ENCODE results near the gene CPSF6.
"Not testable (repeated sequence)": the region's sequence is repeated elsewhere in the genome, so short reads cannot be mapped to it uniquely, and the experiment has no call there.

The CPSF6 gene, protein sequence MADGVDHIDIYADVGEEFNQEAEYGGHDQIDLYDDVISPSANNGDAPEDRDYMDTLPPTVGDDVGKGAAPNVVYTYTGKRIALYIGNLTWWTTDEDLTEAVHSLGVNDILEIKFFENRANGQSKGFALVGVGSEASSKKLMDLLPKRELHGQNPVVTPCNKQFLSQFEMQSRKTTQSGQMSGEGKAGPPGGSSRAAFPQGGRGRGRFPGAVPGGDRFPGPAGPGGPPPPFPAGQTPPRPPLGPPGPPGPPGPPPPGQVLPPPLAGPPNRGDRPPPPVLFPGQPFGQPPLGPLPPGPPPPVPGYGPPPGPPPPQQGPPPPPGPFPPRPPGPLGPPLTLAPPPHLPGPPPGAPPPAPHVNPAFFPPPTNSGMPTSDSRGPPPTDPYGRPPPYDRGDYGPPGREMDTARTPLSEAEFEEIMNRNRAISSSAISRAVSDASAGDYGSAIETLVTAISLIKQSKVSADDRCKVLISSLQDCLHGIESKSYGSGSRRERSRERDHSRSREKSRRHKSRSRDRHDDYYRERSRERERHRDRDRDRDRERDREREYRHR

GRCh38 chr12:69239352-69239921 is at the start of gene CPSF6:
Gene CPSF6 (plus strand): TSS chr12:69239569. CDS start chr12:69239647, 78 bp downstream.
- peak; percentile 96 for DNase-seq (ENCODE audit: low spot score)

DNA sequence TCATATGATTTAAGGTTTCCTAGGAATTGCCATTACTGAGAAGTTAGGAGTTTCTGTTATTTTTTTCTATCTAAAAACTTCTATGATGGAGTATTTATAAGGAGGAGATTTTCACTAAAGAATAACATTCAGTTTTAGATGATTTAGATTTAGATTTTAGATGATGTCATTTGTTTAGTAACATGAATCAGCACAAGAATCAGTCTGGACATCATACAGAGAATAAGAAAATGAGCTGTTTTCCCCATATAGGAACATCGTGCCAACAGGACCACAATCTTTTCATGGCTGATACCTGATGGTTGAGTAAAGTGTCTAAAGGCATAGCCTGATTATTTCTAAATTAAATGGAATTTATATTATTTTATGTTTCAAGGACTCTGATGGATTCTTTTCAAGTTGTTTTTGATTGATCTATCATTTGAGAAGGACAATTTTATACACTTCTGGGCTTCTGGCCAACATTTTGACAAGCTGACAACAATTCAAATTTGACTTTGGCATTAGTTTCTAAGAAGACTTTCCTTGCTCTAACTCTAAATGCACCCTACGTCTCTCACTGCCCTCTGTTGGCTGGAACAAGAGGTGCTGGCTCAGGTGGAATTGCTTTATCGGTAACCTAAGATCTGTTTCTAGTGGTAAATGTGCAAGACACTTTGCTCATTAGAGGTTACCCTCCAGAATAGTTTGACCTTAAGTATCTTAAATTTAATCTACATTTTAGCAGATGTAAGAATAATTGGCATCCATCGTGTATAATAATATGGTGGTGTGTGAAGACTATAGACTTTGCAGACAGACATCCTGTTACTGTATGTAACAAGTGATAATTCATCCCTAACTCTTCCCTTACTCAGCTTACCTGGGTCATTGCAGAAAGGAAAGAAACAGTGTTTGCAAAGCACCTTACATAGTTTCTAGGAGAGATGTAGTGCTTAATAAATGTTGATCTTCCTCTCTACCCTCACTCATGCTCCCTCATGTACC is 42.8 kb upstream of the CPSF6 start:
- no peak for DNase-seq (ENCODE audit: low spot score)

DNA sequence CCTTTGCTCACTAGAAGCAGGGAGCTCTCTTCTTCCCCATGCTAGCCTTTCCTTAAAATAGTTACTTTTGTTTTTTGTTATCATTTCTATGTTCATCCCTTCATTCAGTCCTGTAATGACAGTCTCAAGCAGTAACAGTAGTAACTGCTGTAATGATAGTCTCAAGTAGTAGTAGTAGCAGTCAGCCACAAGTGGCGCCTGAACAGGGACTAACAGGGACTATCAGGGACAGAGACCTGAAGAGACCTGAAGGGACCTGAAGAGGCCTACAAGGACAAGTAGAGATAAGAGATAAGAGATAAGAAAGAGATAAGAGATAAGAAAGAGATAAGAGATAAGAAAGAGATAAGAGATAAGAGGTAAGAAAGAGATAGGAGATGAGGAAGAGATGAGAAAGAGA is 39.4 kb upstream of the CPSF6 start:
- DNase-seq (ENCODE audit: low spot score) = not testable (repeated sequence)

DNA sequence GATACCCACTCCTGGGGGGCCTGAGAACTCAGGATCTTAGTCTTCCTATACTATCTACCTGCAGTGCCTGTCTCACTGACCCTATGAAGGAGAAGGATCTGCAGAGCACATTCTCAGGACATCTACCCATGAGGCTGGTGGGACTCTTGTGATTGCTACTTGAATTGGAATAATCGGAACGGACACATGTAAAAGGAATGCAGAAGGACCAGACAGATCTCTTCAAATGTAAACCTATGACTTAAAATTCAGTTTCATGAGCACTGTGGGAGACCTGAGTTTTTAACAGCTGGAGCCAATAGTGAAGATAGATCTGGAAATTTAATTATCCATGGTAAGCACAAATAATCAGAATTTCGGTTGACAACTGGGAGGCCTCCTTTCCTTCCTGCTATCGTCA is 35.2 kb upstream of the CPSF6 start:
- DNase-seq (ENCODE audit: low spot score) = no peak

- no peak for DNase-seq (ENCODE audit: low spot score)
Observed at GRCh38 chr12:69210661-69211060, 28.7 kb upstream of the CPSF6 start.

DNA sequence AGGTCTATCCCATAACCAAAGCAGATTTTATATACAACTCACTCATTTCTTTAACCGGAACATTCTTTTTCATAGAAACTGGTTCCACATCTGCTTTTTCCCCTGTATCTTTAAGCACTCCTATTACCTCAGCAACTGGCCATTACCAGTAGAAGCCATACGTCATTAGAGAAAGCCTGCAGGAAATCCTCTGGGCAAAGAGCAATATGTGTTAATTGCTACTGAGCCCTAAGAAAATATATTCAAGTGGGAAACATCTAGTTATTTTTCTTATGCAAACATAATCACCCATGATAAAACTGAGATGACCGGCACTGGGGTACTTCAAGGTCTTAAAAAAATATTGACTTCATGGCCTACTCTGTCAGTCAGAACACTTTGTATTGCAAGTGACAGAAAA is 28.2 kb upstream of the CPSF6 start:
- no peak for DNase-seq (ENCODE audit: low spot score)

DNA sequence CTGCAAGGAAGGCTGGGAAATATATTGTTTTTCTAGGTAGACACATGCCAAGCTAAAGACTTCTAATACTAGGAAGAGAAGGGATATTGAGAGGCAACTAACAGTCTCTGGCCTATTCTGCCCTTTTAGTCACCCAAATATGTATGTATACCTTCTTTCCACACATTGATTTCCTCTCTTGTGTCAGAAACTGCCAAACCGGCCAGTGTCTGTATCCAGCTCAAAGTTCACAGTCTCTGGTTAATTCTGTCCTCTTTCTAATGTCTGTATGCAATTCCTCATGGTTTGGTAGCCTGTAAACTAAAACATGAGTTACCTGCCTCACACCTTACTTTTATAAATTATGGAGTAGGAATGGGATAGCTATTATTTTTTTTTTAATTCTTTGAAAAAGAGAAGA is 25.2 kb upstream of the CPSF6 start:
- DNase-seq (ENCODE audit: low spot score) = no peak

DNA sequence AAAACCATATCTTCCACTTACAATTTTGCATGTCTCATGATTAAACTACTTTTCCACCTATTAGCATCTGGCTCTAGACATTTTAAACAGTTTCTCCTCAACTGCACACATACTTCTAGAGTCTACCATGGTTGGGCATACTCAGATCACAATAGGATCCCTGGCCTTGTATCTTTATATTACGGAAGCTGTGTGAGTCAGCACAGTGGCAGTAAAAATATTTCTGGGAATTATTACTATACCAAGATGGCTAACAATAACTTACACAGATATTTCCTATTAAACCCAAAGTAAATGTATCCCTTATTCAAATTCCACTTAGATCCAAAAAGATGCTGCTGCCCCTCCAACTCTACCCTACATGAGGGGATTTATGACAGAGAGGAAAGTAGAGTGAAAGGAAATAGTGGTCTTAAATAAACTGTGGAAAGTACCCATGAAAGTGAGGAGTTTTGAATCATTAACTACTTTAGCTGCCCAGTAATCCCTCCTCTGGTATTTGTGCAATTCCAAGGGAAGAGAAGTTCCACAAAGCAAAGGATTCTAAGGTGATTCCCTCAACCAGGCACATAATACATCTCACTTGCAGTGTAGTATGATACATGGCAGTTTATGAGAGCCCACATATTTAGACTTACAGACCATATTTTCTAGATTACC is 14.0 kb upstream of the CPSF6 start:
- DNase-seq (ENCODE audit: low spot score) = no peak

DNA sequence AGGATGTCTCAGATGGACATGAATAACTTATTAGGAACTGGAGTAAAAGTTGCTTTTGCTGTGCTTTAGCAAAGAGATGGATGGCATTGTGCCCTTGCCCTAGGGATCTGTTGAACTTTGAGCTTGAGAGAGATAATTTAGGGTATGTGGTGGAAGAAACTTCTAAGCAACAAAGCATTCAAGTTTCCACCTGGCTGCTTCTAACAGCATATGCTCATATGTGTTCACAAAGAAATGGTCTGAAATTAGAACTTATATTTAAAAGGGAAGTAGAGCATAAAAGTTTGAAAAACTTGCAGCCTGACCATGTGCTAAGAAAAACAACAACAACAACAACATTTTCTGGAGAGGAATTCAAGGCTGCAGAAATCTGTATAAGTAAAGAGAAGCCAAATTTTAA is 7.9 kb upstream of the CPSF6 start:
- DNase-seq (ENCODE audit: low spot score) = no peak

GRCh38 chr12:69238589-69239351 is 599 bp upstream of the CPSF6 start:
- no peak for DNase-seq (ENCODE audit: low spot score)

- DNase-seq (ENCODE audit: low spot score) = peak; percentile 45
Observed at GRCh38 chr12:69239922-69240630, 707 bp downstream of the CPSF6 start.

GRCh38 chr12:69240631-69240995 is 1.2 kb downstream of the CPSF6 start:
- DNase-seq (ENCODE audit: low spot score) = peak; percentile 61

- DNase-seq (ENCODE audit: low spot score) = peak; percentile 49
Observed at GRCh38 chr12:69241438-69242092, 2.2 kb downstream of the CPSF6 start.

GRCh38 chr12:69243099-69244084 is 4.0 kb downstream of the CPSF6 start:
- no peak for DNase-seq (ENCODE audit: low spot score)

GRCh38 chr12:69247268-69248018 is 8.1 kb downstream of the CPSF6 start:
- no peak for DNase-seq (ENCODE audit: low spot score)

GRCh38 chr12:69252033-69252432 is 12.7 kb downstream of the CPSF6 start:
- no peak for DNase-seq (ENCODE audit: low spot score)

GRCh38 chr12:69254046-69254445 is 14.7 kb downstream of the CPSF6 start:
- peak; percentile 65 for DNase-seq (ENCODE audit: low spot score)

DNA sequence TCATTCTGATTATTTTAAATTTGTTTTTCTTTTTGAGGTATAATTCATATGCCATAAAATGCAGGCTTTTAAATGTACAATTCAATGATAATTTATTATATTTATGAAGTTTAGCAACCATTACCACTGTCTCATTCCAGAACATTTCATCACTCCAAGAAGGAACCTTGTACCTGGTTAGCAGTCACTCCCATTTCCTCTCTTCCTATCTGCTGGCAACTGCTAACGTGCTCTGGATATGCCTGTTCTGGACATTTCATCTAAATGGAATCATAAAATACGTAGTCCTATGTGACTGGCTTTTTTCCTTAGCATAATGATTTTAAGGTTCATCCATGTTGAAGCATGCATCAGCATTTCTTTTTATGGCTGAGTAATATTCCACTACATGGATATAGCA is 15.5 kb downstream of the CPSF6 start:
- DNase-seq (ENCODE audit: low spot score) = no peak
